Upper lobe of left lung (tissue), 6 donors: ENCODE measurements around the gene RIMS1. TPM values are rescaled to one million over a fixed set of nuclear protein-coding genes. Genes with fewer than 3 reads are reported as not detected.

Experiments used
- ATAC-seq, 2 donors: fragments of 200-7000 bp; cut with Tn5 transposase; one replicate each; pipeline ENCODE4 v1.9.1; 2022; ENCODE audit warnings: mild to moderate bottlenecking in 2 of 2, moderate library complexity in 2 of 2; ENCODE audit not compliant: low FRiP score in 2 of 2
- DNase-seq, 2 donors: peaks; one replicate each; pipeline ENCODE4 v3.0.0-alpha.2; 2019 to 2020
- H3K27ac ChIP-seq, 4 donors: fragments of 200-600 bp; sonication (generic); one replicate each; pipeline ENCODE4 v1.5.1; 2016 to 2019
- H3K27me3 ChIP-seq, 4 donors: fragments of 200-600 bp; sonication (generic); one replicate each; pipeline ENCODE4 v1.5.1; 2017 to 2019
- H3K36me3 ChIP-seq, 4 donors: fragments of 200-600 bp; sonication (generic); one replicate each; pipeline ENCODE4 v1.5.1; 2016 to 2019
- H3K4me1 ChIP-seq, 4 donors: fragments of 200-600 bp; sonication (generic); one replicate each; pipeline ENCODE4 v1.5.1; 2018 to 2019
- H3K4me3 ChIP-seq, 4 donors: fragments of 200-600 bp; sonication (generic); one replicate each; pipeline ENCODE4 v1.5.1; 2017 to 2019; ENCODE audit warnings: mild to moderate bottlenecking in 2 of 4, moderate library complexity in 1 of 4
- H3K9me3 ChIP-seq, 4 donors: fragments of 200-600 bp; sonication (generic); one replicate each; pipeline ENCODE4 v1.5.1; 2018 to 2019
- EP300 ChIP-seq, 4 donors: sonication (generic); formaldehyde crosslinking; IDR thresholded peaks; one replicate each; pipeline ENCODE4 v1.5.1; 2017; ENCODE audit warnings: antibody characterized with exemption in 4 of 4, control low read depth in 2 of 4
- POLR2A ChIP-seq, 4 donors: fragments of 450-650 bp; IDR thresholded peaks; one replicate each; pipeline ENCODE4 v1.5.1; 2016 to 2017; ENCODE audit warnings: antibody characterized with exemption in 4 of 4, mild to moderate bottlenecking in 2 of 4
- POLR2AphosphoS5 ChIP-seq, 2 donors: sonication (generic); formaldehyde crosslinking; IDR thresholded peaks; one replicate each; pipeline ENCODE4 v1.5.1; 2017; ENCODE audit warnings: antibody characterized with exemption in 2 of 2
- WGBS, 2 donors: methylation state at CpG; one replicate each; pipeline ENCODE4 v1.1.5; 2017 to 2018; 5-methylcytosine and 5-hydroxymethylcytosine counted together
- total RNA-seq, 6 donors: library from RNA; depleted of rRNA in 4 of 6; stranded (reverse); fragments of >200 nt in 4 of 6; gene quantifications; one replicate each; pipeline versions ENCODE4 v1.1.0 to v1.2.1, GENCODE V29; 2016 to 2021
- TF ChIP-seq, protein P1 (sequence below), 6 experiments: fragments of 450-650 bp in 4 of 6; fragments of 200-600 bp in 2 of 6; sonication (generic) in 2 of 6; IDR thresholded peaks; one replicate each; pipeline ENCODE4 v1.5.1; 2016 to 2019; ENCODE audit warnings: antibody characterized with exemption in 6 of 6
- donor health status: DM: no; HTN: no; CAD: no; lungs with moderate emphysema.
- donor health status: DM: no; HTN: yes; CAD: no; lungs with severe emphysema.

Gene RIMS1
- total RNA-seq, 6 donors from 2014 or later = 1.0 to 4.1 (median 2.7) TPM

DNA sequence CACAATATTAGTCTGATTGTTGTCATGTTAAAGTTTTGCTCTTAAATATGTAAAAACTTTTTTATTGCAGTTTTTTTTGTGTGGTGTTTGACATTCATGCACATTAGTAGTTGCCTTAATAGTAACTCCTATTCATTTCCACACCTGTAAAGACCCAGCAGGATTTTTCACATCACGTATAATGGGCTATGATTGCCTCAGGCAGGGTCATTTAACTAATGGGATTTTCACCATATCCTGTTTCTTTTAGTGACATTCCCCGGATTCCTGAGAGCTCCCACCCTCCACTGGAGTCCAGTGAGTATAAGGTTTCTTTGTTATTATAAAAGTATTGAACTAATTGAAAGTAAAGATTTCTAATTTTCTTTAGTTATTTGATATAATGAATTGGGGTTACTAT is 359.2 kb downstream of the RIMS1 start:
- WGBS, 2 donors = 48 to 62% methylated on average over 2 of the region's 2 CpGs
- no peak for DNase-seq
- H3K27ac ChIP-seq = no peak overlapping the region

GRCh38 chr6:72246926-72247325 is 360.6 kb downstream of the RIMS1 start:
- H3K27ac ChIP-seq = no peak overlapping the region
- no peaks in the 10 kb centered on the region for H3K4me1 ChIP-seq
- TF ChIP-seq POLR2AphosphoS5 (IDR thresholded peaks at IDR 0.05) (no peak), EP300 (IDR thresholded peaks at IDR 0.05) (no peak), POLR2A (IDR thresholded peaks at IDR 0.05) (no peak)
- TF ChIP-seq, protein P1, sequence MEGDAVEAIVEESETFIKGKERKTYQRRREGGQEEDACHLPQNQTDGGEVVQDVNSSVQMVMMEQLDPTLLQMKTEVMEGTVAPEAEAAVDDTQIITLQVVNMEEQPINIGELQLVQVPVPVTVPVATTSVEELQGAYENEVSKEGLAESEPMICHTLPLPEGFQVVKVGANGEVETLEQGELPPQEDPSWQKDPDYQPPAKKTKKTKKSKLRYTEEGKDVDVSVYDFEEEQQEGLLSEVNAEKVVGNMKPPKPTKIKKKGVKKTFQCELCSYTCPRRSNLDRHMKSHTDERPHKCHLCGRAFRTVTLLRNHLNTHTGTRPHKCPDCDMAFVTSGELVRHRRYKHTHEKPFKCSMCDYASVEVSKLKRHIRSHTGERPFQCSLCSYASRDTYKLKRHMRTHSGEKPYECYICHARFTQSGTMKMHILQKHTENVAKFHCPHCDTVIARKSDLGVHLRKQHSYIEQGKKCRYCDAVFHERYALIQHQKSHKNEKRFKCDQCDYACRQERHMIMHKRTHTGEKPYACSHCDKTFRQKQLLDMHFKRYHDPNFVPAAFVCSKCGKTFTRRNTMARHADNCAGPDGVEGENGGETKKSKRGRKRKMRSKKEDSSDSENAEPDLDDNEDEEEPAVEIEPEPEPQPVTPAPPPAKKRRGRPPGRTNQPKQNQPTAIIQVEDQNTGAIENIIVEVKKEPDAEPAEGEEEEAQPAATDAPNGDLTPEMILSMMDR (IDR thresholded peaks at IDR 0.05) = no peak
- 96% methylated on average over 4 of the region's 4 CpGs for WGBS, 2 donors
- no peak overlapping the region for H3K4me3 ChIP-seq
- DNase-seq = no peak
- ATAC-seq = no peak
- H3K27me3 ChIP-seq = no peaks in the 10 kb centered on the region
- H3K9me3 ChIP-seq = no peaks in the 10 kb centered on the region
- no peaks in the 10 kb centered on the region for H3K36me3 ChIP-seq

More for the DNA sequence above, 359.2 kb downstream of the RIMS1 start:
- Histone ChIP-seq H3K4me1 (no peaks in the 10 kb centered on the region), H3K36me3 (no peaks in the 10 kb centered on the region), H3K9me3 (no peaks in the 10 kb centered on the region), H3K27me3 (no peaks in the 10 kb centered on the region), H3K4me3 (no peak overlapping the region)
- TF ChIP-seq POLR2AphosphoS5 (IDR thresholded peaks at IDR 0.05) (no peak), EP300 (IDR thresholded peaks at IDR 0.05) (no peak)
- ATAC-seq = no peak

DNA sequence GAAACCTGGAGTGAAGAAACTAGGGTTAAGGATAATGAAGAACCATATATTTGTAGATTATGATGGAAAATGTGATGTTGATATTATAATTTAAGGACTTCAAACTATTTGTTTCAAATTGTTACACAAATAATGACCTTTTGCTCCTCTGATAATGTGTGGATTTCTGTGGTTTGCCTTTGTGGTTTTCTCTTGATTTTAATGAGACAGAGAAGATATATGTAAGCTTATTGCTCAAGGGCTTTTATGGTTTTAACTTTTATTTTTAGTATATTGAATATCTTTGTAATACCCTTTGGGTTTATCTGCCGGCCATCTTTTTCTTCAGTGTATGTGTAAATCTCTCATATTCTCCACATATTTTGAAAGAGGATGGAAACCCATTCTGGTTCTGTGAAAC is 362.3 kb downstream of the RIMS1 start:
- no peak for ATAC-seq
- H3K27me3 ChIP-seq = no peaks in the 10 kb centered on the region
- no peaks in the 10 kb centered on the region for H3K9me3 ChIP-seq
- H3K27ac ChIP-seq = no peak overlapping the region
- WGBS, 2 donors = 87 to 92% methylated on average over 1 of the region's 1 CpG
- no peak for DNase-seq
- TF ChIP-seq EP300 (IDR thresholded peaks at IDR 0.05) (no peak), POLR2A (IDR thresholded peaks at IDR 0.05) (no peak), POLR2AphosphoS5 (IDR thresholded peaks at IDR 0.05) (no peak)
- TF ChIP-seq, protein P1 (IDR thresholded peaks at IDR 0.05) = no peak
- no peaks in the 10 kb centered on the region for H3K4me1 ChIP-seq
- no peaks in the 10 kb centered on the region for H3K36me3 ChIP-seq
- H3K4me3 ChIP-seq = no peak overlapping the region

DNA sequence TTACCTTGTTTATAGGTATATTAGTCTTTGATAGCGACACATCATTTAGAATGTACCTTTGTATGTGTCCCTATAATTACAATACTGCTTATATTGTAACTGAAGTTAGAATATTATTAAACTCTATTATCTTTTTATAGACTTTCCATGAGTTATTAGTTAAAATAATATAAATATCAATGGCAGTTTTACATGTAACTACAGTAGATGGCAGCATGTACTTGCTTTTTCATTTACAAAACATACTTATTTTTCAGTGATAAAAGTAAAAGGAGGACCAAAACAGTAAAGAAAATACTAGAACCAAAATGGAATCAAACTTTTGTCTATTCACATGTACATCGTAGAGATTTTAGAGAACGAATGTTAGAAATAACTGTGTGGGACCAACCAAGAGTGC is 364.3 kb downstream of the RIMS1 start:
- 91 to 96% methylated on average over 3 of the region's 3 CpGs for WGBS, 2 donors
- H3K27ac ChIP-seq = no peak overlapping the region

DNA sequence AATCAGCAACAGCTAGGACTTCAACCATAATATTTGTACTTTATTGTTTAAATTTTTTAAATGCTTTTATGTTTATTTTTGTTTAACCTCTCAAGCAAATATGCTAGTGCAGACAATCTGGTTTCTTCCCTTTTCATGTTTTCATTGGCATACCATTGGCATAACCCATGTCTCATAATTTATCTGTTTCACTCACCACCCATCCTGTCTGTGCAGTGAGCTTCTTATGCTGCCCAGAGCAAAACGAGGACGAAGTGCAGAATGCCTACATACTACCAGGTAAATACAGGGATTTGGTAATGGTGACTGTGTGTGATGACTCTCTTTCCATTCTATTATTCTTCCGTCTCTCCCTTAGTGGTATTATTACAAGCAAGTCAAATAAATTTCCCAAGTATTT is 374.1 kb downstream of the RIMS1 start:
- Histone ChIP-seq H3K27ac (no peak overlapping the region), H3K27me3 (no peaks in the 10 kb centered on the region), H3K4me3 (no peak overlapping the region), H3K9me3 (no peaks in the 10 kb centered on the region), H3K36me3 (no peaks in the 10 kb centered on the region), H3K4me1 (no peaks in the 10 kb centered on the region)
- ATAC-seq (no peak), DNase-seq (no peak)
- no peak for TF ChIP-seq POLR2AphosphoS5 (IDR thresholded peaks at IDR 0.05)
- no peak for TF ChIP-seq POLR2A (IDR thresholded peaks at IDR 0.05)
- WGBS, 2 donors = 71 to 76% methylated on average over 3 of the region's 3 CpGs

More for the DNA sequence above, 364.3 kb downstream of the RIMS1 start:
- Histone ChIP-seq H3K27me3 (no peaks in the 10 kb centered on the region), H3K4me3 (no peak overlapping the region), H3K4me1 (no peaks in the 10 kb centered on the region), H3K9me3 (no peaks in the 10 kb centered on the region), H3K36me3 (no peaks in the 10 kb centered on the region)
- TF ChIP-seq EP300 (IDR thresholded peaks at IDR 0.05) = no peak
- TF ChIP-seq POLR2A (IDR thresholded peaks at IDR 0.05) = no peak
- TF ChIP-seq POLR2AphosphoS5 (IDR thresholded peaks at IDR 0.05) = no peak
- TF ChIP-seq, protein P1 (IDR thresholded peaks at IDR 0.05) = no peak
- no peak for ATAC-seq
- no peak for DNase-seq

DNA sequence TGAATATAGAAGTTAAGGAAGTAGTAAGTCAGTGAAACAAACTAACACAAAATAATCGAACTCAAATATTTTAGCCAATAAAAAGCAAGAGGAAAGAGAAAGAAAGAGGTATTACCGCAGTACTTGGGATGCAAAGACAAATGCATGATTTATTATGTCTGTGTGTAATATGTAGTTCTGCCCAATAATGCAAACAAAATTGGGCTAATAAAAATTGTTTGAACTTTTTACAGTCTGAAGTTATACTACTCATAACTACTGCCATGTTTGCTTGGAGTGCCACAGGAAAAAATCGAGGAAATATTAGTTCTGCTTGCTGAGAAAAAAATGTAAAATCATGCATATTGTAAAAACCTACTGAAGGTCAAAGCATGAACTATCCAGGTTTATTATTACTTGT is 375.2 kb downstream of the RIMS1 start:
- H3K36me3 ChIP-seq = no peaks in the 10 kb centered on the region
- DNase-seq (no peak), ATAC-seq (no peak)
- 74 to 89% methylated on average over 3 of the region's 3 CpGs for WGBS, 2 donors
- H3K9me3 ChIP-seq = no peaks in the 10 kb centered on the region
- H3K4me1 ChIP-seq = no peaks in the 10 kb centered on the region
- no peak overlapping the region for H3K27ac ChIP-seq
- H3K27me3 ChIP-seq = no peaks in the 10 kb centered on the region
- no peak overlapping the region for H3K4me3 ChIP-seq
- TF ChIP-seq, protein P1 (IDR thresholded peaks at IDR 0.05) = no peak
- TF ChIP-seq EP300 (IDR thresholded peaks at IDR 0.05) (no peak), POLR2AphosphoS5 (IDR thresholded peaks at IDR 0.05) (no peak), POLR2A (IDR thresholded peaks at IDR 0.05) (no peak)
